Muscle of arm (tissue), 14 donors: Measurements from ENCODE around the gene SKA1. TPM values are rescaled to one million over a fixed set of nuclear protein-coding genes. Genes with fewer than 3 reads are reported as not detected.

ENCODE experiments used
- DNase-seq: peaks from one replicate; pipeline ENCODE4 v3.0.0-alpha.2; 2013
- long read RNA-seq, 11 donors: transcript quantifications; one replicate each; lab custom pipeline, GENCODE V29; 2026
- polyA plus RNA-seq, 12 donors: library from polyadenylated mRNA; unstranded; fragments of 120-200 nt; gene quantifications; one replicate each; pipeline ENCODE4 v1.2.1, GENCODE V29; 2013; ENCODE audit not compliant: insufficient read length in 12 of 12

SKA1 gene, protein sequence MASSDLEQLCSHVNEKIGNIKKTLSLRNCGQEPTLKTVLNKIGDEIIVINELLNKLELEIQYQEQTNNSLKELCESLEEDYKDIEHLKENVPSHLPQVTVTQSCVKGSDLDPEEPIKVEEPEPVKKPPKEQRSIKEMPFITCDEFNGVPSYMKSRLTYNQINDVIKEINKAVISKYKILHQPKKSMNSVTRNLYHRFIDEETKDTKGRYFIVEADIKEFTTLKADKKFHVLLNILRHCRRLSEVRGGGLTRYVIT
- polyA plus RNA-seq = 1 to 10 TPM in 10 of 12 donors, not detected in 2; 2.2 to 8.4 (median 4.6) TPM
- long read RNA-seq, donor 1 = 0 reads
- long read RNA-seq, donor 2 = 0 reads
- long read RNA-seq, donor 3 = 0 reads
- long read RNA-seq, donor 4 = 0 reads
- long read RNA-seq, donor 5, partial matches to known transcripts = 0 of 2 reads
- long read RNA-seq, donor 5, other reads (novel, unspliced or antisense) = 0 of 2 reads
- long read RNA-seq, donor 6 = 0 reads
- long read RNA-seq, donor 7 = 0 reads
- long read RNA-seq, donor 8 = 0 reads
- long read RNA-seq, donor 9 = 0 reads
- long read RNA-seq, donor 10, partial matches to known transcripts = 0 of 1 reads
- long read RNA-seq, donor 10, other reads (novel, unspliced or antisense) = 0 of 1 reads
- long read RNA-seq, donor 11 = 0 reads

DNA sequence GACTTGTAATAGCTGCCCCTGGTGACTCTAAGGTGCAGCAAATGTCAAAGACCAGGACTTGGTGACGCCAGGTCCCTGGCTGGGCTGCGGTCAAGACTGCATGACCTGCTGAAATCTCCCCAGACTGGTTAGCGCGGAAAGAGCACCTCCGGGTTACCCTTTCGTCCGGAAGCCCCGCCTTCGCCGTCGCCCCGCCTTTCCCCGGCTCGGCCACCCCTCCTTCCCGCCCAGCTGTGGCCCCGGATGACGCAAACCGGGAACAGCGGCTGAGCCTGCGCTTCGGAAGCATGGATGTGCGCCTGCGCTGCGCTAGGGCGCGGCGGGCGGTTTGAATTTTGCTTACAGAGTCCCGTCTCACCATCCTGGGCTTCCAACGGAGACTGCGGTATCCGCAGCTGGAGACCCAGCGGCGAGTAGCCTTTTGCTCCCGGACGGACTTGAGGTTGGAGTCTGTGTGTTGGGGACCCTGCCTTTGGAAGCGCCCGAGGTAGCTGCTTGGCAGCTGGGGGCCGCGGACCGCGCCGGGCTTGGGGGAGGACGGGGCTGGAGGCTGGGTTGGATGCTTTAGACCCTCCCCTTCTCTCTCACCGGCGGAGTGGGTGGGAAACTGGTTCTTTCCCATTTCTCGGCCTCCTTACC is at the start of gene SKA1:
Gene SKA1, plus strand, starts transcription at position 294 of the 639 bp plus-strand sequence. CDS start 785 bp downstream, outside the sequence.
- peak; percentile 95 for DNase-seq

DNA sequence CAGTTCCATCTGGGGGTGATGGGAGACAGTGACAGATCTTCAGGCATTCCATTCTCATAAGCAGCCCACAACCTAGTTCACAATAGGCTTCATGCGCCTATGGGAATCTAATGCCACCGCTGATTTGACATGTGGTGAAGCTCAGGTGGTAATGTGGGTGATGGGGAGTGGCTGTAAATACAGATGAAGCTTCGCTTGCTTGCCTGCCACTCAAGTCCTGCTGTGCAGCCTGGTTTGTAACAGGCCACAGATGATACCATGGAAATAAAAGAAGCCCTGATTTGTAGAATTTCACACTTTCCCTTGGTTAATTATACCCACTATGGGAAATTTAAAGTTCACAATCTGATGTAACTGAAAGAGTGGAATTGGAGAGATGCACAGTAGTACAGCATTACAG is 46.9 kb upstream of the SKA1 start:
- no peak for DNase-seq

DNA sequence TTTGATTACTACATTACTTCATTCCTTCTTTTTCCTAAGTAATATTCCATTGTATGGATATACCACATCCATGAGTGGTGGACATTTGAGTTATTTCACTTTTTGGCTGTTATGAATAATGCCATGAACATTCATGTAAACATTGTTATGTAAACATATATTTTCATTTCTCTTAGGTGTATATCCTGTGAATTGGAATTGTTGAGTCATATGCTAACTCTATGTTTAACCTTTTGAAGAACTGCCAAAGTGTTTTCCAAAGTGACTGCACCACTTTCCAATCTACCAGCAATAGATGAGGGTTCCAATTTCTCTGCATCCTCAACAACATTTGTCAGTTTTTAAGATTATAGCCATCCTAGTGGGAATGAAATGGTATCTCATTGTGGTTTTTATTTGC is 44.7 kb upstream of the SKA1 start:
- DNase-seq = no peak

DNA sequence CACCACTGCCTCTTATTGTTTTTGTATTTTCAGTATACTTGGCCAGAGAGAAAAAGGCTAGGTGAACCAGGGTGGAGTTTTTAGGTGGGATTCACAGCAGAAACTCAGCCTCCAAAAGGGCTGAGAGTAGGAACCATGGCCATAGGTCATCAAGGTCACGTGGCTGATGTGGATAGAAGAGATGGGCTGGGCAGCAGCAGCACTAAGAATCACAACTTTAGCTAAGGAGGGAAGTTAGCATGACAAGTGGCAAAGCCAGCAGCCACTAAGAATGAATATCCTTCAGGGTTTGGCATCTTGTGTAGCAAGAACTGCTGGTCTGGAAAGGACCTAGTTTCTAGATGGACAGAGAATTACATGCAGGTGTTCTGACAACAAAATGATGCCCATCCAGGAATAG is 43.2 kb upstream of the SKA1 start:
- DNase-seq = no peak

DNA sequence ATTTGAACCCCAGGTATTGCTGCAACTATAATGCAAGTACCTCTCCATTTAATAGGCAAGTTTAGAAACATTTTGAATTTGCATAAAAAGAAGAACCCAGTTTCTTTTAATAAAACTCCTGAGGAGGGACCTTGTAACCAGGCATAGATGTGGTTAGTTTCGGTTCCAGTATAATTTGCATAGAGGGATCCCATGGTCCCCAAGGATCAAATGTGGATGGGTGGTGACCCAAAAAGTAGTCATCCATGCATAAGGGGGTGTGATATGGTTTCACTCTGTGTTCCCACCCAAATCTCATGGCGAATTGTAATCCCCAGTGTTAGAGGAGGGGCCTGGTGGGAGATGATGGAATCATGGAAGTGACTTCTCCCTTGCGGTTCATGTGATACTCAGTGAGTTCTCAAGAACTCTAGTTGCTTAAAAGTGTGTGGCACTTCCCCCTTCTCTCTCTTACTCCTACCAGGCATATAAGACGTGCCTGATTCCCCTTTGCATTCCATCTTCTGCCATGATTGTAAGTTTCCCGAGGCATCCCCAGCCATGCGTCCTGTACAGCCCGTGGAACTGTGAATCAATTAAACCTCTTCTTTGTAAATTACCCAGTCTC is 40.2 kb upstream of the SKA1 start:
- DNase-seq = no peak

DNA sequence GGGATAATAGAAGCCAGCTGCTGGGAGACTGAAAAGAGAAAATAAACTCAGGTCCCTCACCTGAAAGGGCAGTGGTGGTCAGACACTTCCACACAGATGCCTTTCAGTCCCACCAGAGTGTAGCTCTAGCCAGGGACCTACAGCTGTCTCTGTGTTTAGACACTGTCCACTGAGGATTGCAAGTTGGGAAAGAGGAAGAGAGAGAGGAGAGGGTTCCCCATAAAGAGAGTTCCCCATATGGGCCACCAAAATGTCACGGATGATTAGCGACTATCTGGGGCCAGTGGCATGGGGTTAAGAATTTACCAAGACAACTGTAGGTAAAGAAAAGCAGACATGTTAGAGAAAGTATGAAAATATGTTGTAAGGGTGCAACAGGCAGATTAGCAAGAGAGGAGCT is 36.7 kb upstream of the SKA1 start:
- no peak for DNase-seq

DNA sequence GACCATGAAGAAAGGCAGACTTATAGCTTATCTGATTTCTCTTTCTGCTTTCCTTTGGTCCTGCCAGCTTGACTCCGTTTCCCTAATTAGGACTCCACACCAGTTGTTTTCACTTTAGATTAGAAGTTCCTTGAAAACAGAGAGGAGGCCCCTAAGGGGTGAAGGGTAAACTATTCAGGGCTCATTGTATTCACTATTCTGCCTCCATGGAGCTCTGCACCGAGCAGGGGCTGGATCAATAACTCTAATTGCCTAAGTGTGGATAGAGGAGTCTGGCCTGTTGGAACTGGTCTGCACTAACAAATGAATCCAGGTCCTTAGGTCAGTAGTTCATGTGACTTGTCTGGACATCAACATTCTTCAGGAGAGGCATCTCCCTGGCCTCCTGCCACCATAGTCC is 36.1 kb upstream of the SKA1 start:
- no peak for DNase-seq

DNA sequence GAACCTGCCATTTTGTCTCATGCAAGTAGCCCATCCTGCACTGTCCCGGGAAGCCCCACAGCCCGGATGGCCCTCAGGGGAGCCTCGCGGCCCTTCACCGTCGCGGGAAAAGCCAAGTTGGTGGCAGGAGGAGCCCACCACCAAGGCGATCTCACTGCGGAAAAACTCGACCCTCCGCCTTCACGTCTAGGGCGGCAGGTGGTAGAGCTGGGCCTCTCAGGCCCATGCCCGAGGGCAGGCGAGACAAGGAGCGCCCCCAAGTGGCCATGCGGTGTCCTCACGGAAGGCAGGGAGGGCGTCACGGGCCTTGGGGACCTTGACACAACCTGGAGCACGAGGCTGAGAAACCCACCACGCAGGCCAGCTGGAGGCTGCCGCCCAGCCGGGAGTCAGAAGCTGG is 34.8 kb upstream of the SKA1 start:
- DNase-seq = no peak

DNA sequence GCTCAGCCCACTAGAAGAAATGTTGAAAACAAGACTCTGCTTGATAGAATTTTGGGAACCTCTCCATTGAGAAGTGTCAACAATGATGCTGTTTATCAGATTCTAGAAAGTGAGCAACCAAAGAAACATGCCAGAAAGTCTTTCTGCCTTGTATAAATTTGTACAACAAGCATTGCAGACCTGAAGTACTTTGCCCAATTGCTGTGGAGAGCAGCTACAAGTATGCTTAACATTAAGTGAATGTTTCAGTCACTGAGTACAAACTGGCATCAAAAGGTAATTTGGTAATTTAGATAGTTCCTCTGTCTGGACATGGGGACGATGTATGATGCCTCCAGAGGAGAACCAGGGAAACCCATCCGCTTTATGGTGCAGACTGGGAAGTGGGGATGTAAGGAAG is 33.4 kb upstream of the SKA1 start:
- no peak for DNase-seq

DNA sequence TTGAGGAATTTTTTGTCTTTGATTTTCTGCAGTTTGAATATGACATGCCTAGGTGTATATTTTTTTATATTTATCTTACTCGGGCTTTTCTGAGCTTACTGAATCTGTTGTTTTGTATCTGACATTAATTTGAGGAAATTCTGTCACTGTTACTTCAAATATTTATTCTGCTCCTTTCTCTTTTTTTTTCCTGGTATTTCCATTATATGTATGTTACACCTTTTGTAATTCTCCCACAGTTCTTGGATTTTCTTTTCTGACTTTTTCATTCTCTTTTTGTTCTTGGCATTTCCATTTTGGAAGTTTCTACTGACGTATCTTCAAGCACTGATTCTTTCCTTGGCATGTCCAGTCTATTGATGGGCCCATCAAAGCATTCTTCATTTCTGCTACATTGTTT is 24.1 kb upstream of the SKA1 start:
- no peak for DNase-seq

DNA sequence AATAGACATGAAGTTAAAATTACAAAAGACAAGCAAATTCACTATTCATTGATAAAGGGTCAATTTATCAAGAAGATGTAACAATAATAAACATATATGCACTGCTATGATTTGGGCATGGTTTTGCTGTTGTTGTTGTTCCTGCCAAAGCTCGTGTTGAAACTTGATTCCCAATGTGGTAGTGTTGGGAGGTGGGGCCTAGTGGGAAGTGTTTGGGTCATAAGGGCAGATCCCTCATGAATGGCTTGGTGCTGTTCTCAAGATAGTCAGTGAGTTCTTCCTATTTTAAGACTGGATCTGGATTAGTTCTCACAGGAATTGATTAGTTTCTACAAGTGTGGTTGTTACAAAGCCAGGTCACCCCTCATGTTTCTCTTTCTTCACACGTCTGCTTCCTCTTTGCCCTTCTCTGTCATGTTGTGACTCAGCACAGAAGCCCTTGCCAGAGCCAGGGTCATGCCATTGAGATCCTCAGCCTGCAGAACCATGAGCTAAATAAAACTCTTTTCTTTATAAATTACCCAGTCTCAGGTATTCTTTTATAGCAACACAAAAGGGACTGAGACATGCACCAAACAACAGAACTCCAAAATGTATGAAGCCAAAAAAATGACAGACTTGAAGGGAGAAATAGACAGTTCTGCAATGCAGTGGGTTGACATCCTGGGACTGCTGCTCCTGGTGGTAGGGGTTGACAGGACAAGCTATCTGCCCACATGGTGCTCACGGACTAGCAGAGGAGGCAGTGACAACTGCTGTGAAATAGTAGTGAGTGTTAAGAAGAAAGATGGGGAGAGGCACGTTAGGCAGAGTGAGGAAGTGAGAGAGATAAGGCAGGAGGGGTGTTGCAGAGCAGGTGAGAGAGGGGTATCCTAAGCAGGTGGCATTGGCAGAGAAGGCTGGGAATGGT is 18.6 kb upstream of the SKA1 start:
- DNase-seq = no peak

DNA sequence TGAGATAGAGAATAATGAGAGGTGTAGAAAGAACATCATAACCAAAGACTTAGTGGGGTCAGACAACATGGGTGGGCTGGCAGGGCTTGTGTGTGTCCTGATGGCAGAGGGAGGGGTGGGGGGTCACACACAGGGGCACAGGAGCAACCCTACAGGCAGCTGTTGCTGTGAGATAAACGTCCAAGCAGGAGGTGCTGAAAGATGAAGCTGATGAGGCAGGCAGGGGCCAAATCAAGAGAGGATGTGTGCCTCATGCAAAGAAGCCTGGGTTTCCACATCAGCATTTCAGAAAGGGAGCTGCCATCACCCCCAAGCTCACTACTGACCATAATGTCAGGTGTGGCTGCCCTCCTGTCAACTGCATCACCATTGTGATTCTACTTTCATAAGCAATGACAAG is 16.0 kb upstream of the SKA1 start:
- DNase-seq = no peak

DNA sequence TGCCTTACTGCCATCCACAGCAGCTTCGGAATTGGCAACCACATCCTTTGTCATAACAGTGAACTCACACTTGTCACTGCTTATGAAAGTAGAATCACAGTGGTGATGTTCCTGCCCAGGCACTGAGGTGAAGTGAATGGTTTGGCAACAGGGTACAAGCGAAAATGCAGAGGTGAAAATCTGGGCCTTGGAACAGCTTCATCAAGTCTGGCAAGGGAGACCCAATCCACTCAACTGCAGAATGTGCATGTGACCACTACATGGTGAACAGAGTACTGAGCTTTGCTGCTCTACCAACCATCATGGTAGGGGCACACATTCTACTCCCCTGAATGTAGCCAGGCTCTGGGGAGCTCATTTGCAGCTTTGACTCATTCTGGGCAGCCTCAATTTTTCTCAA is 15.0 kb upstream of the SKA1 start:
- DNase-seq = no peak

DNA sequence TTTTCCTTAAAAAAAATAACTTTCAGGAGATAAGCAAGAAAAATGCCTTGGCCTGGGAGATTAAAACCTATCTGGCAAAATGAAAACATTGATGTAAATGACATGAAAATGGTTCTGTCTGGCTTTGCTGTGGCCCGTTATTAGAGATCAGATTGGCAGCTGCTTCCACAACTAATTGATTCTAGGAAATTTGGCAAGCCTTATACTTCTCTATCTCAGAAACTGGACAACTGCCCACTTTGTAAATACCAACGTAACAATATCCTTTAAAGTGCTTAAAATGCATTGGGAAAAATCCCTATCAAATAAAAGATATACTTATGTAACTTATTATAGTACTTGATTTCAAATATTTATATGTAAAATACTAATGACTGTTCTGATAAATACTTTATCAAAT is 14.2 kb upstream of the SKA1 start:
- DNase-seq = no peak

DNA sequence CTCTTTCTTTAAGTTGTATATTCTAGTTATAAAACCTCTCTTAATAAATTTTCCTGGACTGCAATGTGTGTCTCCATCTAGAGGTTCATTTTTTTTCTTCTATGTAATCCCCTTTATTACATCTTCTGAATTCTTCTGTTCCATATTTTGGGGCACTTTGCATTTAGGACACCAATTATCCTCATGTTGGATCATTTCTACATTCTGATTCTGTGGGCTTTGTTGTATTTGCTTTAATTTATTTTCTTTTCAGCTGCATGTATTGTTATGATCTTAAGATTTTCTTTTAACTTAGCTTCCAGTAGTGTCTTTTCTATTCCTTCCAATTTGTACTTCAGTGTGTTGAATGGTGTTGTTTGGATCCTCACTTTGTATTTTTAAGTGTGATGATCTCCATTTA is 5.2 kb upstream of the SKA1 start:
- DNase-seq = no peak

DNA sequence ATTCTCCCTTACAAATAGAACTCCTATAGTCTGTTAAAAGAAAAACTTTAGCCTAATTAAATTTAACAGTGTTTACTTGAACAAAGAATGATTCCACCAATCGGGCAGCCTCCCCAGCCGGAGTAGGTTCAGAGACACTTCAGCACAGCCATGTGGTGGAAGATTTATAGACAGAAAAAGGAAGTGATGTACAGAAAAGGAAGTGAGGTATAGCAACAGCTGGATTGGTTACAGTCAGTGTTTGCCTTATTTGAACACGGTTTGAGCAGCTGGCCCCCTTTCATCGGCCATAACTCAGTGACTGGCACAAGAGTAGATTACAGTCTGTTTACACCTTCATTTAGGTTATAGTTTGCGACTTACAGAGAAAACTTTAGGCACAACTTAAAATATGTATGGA is 2.1 kb upstream of the SKA1 start:
- no peak for DNase-seq

DNA sequence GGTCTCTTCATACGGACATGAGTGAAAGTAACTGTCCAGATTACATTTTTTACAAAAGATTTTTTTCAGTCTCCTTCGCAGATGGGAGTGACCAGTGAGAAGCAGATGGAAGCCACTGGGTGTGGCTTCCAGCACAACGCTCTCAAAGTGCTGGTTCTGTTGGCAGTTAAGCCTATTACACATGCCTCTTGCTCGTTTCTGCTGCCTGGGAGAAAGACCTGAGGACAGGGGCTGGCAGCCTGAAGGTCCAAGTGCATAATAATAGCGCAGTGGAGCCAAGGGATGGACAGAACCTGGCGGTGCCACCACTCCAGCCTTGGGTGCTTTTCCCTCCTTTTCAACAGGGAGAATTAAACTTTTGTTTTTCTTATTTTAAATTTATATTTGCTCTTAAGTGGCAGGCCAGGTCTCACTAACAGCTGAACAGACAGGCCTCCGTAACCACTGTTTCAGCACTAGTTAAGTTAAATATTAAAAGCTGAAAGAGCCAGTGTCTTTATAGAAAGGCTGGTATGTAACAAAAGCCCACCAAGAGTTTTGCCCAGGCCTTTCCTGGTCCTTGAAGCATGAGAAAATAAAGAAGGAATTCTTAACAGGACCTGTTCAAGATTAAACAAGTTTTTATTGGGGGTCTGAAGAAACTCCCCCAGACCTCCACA is 1.2 kb upstream of the SKA1 start:
- no peak for DNase-seq

DNA sequence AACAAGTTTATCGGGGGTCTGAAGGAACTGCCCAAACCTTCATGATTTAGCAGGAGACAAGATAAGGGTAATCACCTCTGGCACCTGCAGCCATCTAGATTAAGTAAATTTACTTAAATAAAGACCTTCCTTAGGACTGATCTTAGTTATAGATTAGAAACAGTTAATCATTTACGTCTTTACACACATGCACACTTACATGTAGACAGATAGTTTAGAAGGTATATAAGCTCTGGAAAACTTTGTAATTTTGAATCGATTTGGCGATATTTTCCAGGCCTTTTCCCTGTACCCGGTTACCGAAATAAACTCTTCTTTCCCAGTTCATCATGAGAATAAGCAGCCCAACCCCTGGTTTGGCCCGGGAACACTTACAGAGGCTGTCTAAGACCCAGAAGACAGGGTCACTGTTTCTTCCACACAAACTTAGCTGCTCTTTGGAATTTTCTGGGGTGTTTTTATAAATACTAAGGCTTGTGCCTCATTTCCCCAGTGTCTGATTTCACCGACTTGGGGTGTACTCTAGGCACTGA is 560 bp upstream of the SKA1 start:
- DNase-seq = no peak

DNA sequence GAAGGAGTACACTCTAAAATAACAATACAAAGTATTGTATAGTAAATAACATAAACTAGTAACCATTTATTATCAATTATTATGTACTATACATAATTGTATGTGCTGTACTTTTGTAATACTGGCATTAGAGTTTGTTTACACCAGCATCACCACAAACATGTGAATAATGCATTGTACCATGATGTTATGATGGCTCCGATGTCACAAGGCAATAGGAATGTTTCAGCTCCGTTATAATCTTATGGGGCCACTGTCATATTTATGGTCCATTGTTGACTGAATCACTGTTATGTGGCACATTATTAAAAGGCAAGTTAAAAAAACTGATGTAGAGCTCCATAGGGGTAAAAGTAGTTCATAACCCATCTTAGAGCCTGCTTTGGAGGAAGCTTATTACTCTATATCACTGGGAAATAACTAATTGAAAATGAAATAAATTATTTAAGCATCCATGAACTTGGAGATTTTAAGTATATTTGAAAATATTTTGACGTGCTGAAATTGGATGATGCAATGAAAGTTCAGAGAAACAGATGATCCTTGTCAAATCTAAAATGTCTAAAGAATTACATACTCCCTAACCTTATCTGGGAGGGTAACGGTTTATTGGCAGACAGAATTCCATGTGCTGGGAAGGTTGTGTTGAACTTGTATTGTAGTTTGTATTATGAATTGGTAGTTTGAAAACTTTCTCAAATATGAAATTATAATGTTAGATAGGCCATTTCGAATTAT is 2.4 kb downstream of the SKA1 start:
- DNase-seq = no peak

DNA sequence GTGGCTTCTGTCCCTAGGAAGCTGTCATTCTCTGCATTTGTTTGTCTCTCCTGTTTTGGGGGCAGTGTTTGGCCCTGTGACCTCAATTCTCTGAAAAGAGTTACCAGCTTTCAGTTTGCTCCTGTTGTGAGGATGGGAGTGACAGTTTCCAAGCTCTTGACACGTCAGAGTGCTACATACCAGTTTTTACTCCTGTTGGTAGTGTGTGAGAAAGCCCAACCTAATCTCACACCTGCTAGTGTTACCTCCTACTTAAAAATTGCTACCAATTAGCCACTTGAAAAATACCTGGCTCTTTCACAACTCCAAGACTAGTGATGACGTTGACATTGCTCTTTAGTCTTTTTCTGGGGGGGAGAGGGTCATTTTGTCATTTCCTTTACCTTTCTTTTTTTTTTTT is 14.1 kb downstream of the SKA1 start:
- DNase-seq = no peak
